ENCODE measurements around the gene SPACDR. TPM values are rescaled to one million over a fixed set of nuclear protein-coding genes. Genes with fewer than 3 reads are reported as not detected.
A peak's percentile ranks its signal among the peaks of the same experiment; 100 is the strongest.

Gene SPACDR
- total and polyA plus RNA-seq, 12 donors = 0.36 to 2.9 (median 0.64) TPM; not detected in 6

DNA sequence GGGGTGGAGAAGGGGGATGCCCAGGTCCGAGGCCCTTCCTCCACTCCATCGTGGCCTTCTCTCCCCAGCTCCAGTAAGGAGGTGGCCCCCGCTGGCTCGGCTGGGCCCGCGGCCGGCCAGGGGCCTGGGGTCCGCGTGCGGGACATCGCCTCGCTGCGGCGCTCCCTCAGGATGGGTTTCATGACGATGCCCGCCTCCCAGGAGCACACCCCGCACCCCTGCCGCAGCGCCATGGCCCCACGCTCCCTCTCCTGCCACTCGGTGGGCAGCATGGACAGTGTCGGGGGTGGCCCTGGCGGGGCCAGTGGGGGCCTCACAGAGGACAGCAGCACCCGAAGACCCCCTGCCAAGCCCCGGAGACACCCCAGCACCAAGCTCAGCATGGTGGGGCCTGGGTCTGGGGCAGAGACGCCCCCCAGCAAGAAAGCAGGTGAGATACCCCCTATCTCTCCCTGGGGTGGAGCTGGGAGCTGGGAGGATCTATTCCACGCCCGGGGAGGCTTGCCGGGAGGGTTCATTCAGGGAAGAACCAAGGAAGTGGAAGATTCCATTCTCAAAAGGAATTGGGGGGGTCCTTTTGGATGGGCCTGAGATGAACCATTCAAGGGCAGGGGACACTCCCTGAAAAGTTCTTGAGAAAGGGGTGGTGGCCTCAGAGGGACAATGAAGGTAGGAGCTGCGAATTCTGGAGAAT, 22.8 kb upstream of the SPACDR start:
- Histone ChIP-seq H3K4me3 (no peak overlapping the region), H3K27me3 (no peaks in the 10 kb centered on the region), H3K4me1 (replicated peaks in 1 of 2) (peaks cover 9 to 19% of the 10 kb centered on the region in 2 donors), H3K9me3 (replicated peaks in 1 of 3) (no peaks in the 10 kb centered on the region), H3K27ac (no peak overlapping the region), H3K36me3 (replicated peaks in 1 of 2) (no peaks in the 10 kb centered on the region)
- DNase-seq = no peak
- intact Hi-C loops (cut with DNase I) = no loop called here
- 85 to 89% (median 86%) methylated on average over 14 to 30 of the region's 30 CpGs for WGBS, 4 donors
- TF ChIP-seq CTCF (IDR thresholded peaks at IDR 0.05) (no peak), POLR2A (IDR thresholded peaks at IDR 0.05) (no peak)

DNA sequence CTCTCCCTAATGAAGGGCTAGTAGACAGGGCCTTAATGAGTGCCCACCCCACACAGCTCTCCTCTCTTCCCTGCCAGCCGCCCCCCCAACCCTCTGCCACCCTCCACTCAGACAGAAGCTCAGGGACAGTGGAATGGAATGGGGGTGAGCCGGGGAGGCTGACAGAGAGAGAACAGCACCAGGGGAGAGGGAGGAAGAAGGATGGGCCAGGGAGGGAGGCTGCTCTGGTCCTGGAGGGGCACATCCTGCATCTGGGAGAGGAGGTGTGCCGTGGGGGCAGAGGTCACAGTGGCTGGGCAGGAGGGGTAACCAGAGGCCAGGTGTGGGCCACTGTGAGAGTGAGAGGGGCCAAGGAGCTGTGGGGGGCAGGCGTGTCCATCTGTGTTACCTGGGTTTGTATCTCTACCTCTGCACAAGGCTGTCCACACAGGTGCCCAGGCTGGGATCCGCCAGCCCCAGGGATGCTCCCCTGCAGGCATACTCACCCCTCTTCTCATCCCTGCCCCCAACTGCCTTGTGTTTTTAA, 22.1 kb upstream of the SPACDR start:
- peak overlapping the region in 1 of 5 donors; percentile 40 for H3K27ac ChIP-seq
- no peaks in the 10 kb centered on the region for H3K9me3 ChIP-seq (replicated peaks in 1 of 3)
- H3K27me3 ChIP-seq = no peaks in the 10 kb centered on the region
- 86 to 95% (median 94%) methylated on average over 5 of the region's 5 CpGs for WGBS, 4 donors
- peaks cover 9 to 19% of the 10 kb centered on the region in 2 donors for H3K4me1 ChIP-seq (replicated peaks in 1 of 2)
- DNase-seq = no peak
- intact Hi-C loops (cut with DNase I) = no loop called here
- TF ChIP-seq CTCF (IDR thresholded peaks at IDR 0.05) = no peak
- no peak for TF ChIP-seq POLR2A (IDR thresholded peaks at IDR 0.05)
- no peaks in the 10 kb centered on the region for H3K36me3 ChIP-seq (replicated peaks in 1 of 2)
- H3K4me3 ChIP-seq = no peak overlapping the region

GRCh38 chr7:100485471-100485876, 21.4 kb upstream of the SPACDR start:
- Histone ChIP-seq H3K4me3 (no peak overlapping the region), H3K27ac (peak overlapping the region in 2 of 5 donors; percentile 40 to 66), H3K36me3 (replicated peaks in 1 of 2) (no peaks in the 10 kb centered on the region), H3K9me3 (replicated peaks in 1 of 3) (no peaks in the 10 kb centered on the region), H3K4me1 (replicated peaks in 1 of 2) (peaks cover 9 to 19% of the 10 kb centered on the region in 2 donors), H3K27me3 (no peaks in the 10 kb centered on the region)
- DNase-seq = peak in 3 of 7 donors; percentile 36 to 63 (median 47)
- intact Hi-C loops (cut with DNase I) = no loop called here
- TF ChIP-seq POLR2A (IDR thresholded peaks at IDR 0.05) (no peak), CTCF (IDR thresholded peaks at IDR 0.05) (no peak)
- WGBS, 4 donors = 34 to 67% (median 38%) methylated on average over 1 to 4 of the region's 4 CpGs; no CpG with 5 or more reads in 1 of the 4 donors

DNA sequence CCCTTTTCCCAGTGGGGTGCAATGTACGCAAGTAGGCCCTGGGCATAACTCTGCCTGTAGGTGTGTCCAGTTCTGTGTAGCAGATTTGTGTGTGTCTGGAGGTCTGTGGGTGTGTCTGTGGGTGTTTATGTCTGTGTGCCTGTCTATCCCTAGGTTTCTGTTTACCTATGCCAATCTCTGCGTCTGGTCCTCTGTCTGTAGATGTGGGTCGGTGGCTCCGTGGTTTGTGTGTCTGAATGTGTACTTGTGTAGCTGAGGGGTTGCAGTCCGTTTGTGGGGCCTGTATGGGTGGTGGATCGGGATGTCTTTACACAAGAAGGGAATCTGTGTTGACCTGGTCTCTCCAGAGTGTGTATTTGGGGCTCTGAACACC, 20.6 kb upstream of the SPACDR start:
- TF ChIP-seq CTCF (IDR thresholded peaks at IDR 0.05) (no peak), POLR2A (IDR thresholded peaks at IDR 0.05) (no peak)
- WGBS, 4 donors = 80 to 90% (median 88%) methylated on average over 5 to 6 of the region's 6 CpGs
- Histone ChIP-seq H3K27me3 (no peaks in the 10 kb centered on the region), H3K4me3 (peak overlapping the region in 1 of 4 donors; percentile 91), H3K9me3 (replicated peaks in 1 of 3) (no peaks in the 10 kb centered on the region), H3K27ac (peak overlapping the region in 1 of 5 donors; percentile 66), H3K36me3 (replicated peaks in 1 of 2) (no peaks in the 10 kb centered on the region), H3K4me1 (replicated peaks in 1 of 2) (peaks cover 9 to 21% of the 10 kb centered on the region in 2 donors)
- intact Hi-C loops (cut with DNase I) = no loop called here
- no peak for DNase-seq

Measured in adrenal gland (tissue), 12 donors.